Renal pelvis (tissue), 4 donors: Measurements from ENCODE around the gene PPP2R5D. TPM values are rescaled to one million over a fixed set of nuclear protein-coding genes. Genes with fewer than 3 reads are reported as not detected.

Experiments
- DNase-seq: peaks from one replicate; pipeline ENCODE4 v3.0.0-alpha.2; 2013
- polyA plus RNA-seq, 3 donors: library from polyadenylated mRNA; unstranded; fragments of 120-200 nt; gene quantifications; one replicate each; pipeline ENCODE4 v1.2.1, GENCODE V29; 2013; ENCODE audit not compliant: insufficient read length in 3 of 3

Gene PPP2R5D
- polyA plus RNA-seq, 3 donors: 60.6 to 63.9 (median 62.5) TPM

- peak; percentile 94 for DNase-seq
These were observed 69.3 kb downstream of the PPP2R5D start, which contains the start of gene CUL7 for GRCh38 chr6:43053545-43054205. Gene CUL7, minus strand, starts transcription at chr6:43053851. Its CDS starts 1,063 bp downstream, at chr6:43052788.

GRCh38 chr6:43054206-43054943 is 70.0 kb downstream of the PPP2R5D start:
- no peak for DNase-seq

- DNase-seq: no peak
These were observed 71.6 kb downstream of the PPP2R5D start for GRCh38 chr6:43055966-43056365.

GRCh38 chr6:43058531-43058930 is 74.2 kb downstream of the PPP2R5D start:
- DNase-seq: no peak

- DNase-seq: peak; percentile 99
These were observed 75.0 kb downstream of the PPP2R5D start, which contains the start of the genes KLC4 and MRPL2 for GRCh38 chr6:43059168-43060033. Gene KLC4, plus strand, starts transcription at chr6:43059631. Its CDS starts 1,705 bp downstream, at chr6:43061336. Gene MRPL2, minus strand, starts transcription at chr6:43059434. Its CDS starts 53 bp downstream, at chr6:43059381.

- DNase-seq: no peak
These were observed 75.8 kb downstream of the PPP2R5D start for GRCh38 chr6:43060034-43060754.

- DNase-seq: no peak
These were observed 76.6 kb downstream of the PPP2R5D start for GRCh38 chr6:43060755-43061633.

GRCh38 chr6:43061861-43062260 is 77.5 kb downstream of the PPP2R5D start:
- DNase-seq: no peak

Other genes with a start within 250 kb of the PPP2R5D start
- 10 to 100 TPM; 24.3 to 26.1 (median 24.6) TPM for gene TBCC, start 238.5 kb upstream of the PPP2R5D start, polyA plus RNA-seq
- gene BICRAL, start 202.5 kb upstream of the PPP2R5D start, polyA plus RNA-seq: 10 to 100 TPM; 13.9 to 17.3 (median 15.2) TPM
- 100 to 1,000 TPM in 2 of 3 donors, 10 to 100 TPM in 1; 87.3 to 135 (median 113) TPM for gene RPL7L1, start 105.0 kb upstream of the PPP2R5D start, polyA plus RNA-seq
- under 1 TPM; 0.23 to 0.48 (median 0.41) TPM for gene PTCRA, start 68.5 kb upstream of the PPP2R5D start, polyA plus RNA-seq
- 10 to 100 TPM; 59.3 to 68.5 (median 61.7) TPM for gene CNPY3, start 55.1 kb upstream of the PPP2R5D start, polyA plus RNA-seq
- gene GNMT, start 23.8 kb upstream of the PPP2R5D start, polyA plus RNA-seq: 1 to 10 TPM in 2 of 3 donors, under 1 TPM in 1; 0.57 to 1.9 (median 1.5) TPM
- gene PEX6, start 5.4 kb upstream of the PPP2R5D start, polyA plus RNA-seq: 10 to 100 TPM; 27.8 to 35.3 (median 33.0) TPM
- 100 to 1,000 TPM in 1 of 3 donors, 10 to 100 TPM in 2; 82.2 to 103 (median 85.9) TPM for gene MEA1, start 29.4 kb downstream of the PPP2R5D start, polyA plus RNA-seq
- gene KLHDC3, start 29.7 kb downstream of the PPP2R5D start, polyA plus RNA-seq: 100 to 1,000 TPM in 2 of 3 donors, 10 to 100 TPM in 1; 95.6 to 106 (median 106) TPM
- gene RRP36, start 37.1 kb downstream of the PPP2R5D start, polyA plus RNA-seq: 10 to 100 TPM; 54.1 to 59.7 (median 56.8) TPM
- 10 to 100 TPM; 55.9 to 62.2 (median 59.2) TPM for gene CUL7, start 69.3 kb downstream of the PPP2R5D start, polyA plus RNA-seq
- 10 to 100 TPM; 65.2 to 69.9 (median 69.9) TPM for gene MRPL2, start 74.9 kb downstream of the PPP2R5D start, polyA plus RNA-seq
- 10 to 100 TPM; 58.0 to 82.5 (median 78.5) TPM for gene KLC4, start 75.1 kb downstream of the PPP2R5D start, polyA plus RNA-seq
- 100 to 1,000 TPM; 229 to 267 (median 251) TPM for gene PTK7, start 91.7 kb downstream of the PPP2R5D start, polyA plus RNA-seq
- gene SRF, start 186.7 kb downstream of the PPP2R5D start, polyA plus RNA-seq: 10 to 100 TPM; 29.0 to 34.7 (median 32.5) TPM
- 10 to 100 TPM; 34.3 to 52.2 (median 47.5) TPM for gene CUL9, start 197.6 kb downstream of the PPP2R5D start, polyA plus RNA-seq
- gene DNPH1, start 244.9 kb downstream of the PPP2R5D start, polyA plus RNA-seq: 100 to 1,000 TPM in 1 of 3 donors, 10 to 100 TPM in 2; 65.6 to 104 (median 99.8) TPM